ENCODE data around the gene IRAK1. TPM values are rescaled to one million over a fixed set of nuclear protein-coding genes. Genes with fewer than 3 reads are reported as not detected.
A peak's percentile ranks its signal among the peaks of the same experiment; 100 is the strongest.
"Not testable (repeated sequence)": the region's sequence is repeated elsewhere in the genome, so short reads cannot be mapped to it uniquely, and the experiment has no call there.

The IRAK1 gene
- total RNA-seq, 1 donor: 99.5 TPM

DNA sequence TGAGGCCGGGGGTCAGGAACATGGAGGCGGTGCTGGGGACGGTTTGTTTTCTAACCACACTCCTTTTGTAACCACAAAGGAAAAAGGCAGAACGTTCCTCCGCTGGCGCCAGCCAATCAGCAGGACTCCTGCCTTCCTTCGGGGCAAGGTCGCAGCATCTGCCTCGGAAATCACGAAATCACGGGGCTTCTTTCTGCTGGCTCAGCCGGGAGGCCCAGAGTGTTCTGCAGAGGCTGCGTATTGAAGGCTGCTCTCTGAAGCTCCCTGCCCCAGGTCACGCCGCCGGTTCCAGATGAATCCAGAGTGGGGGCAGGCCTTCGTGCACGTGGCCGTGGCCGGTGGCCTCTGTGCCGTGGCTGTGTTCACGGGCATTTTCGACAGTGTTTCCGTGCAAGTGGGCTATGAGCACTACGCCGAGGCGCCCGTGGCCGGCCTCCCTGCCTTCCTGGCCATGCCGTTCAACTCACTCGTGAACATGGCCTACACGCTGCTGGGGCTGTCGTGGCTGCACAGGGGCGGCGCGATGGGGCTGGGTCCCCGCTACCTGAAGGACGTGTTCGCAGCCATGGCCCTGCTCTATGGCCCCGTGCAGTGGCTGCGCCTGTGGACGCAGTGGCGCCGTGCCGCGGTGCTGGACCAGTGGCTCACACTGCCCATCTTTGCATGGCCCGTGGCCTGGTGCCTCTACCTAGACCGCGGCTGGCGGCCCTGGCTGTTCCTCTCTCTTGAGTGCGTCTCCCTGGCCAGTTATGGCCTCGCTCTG lies 37.8 kb downstream of the IRAK1 start:
- Histone ChIP-seq H3K9me3 (ENCODE audit: low read depth, low read length) (no peaks in the 10 kb centered on the region), H3K36me3 (ENCODE audit: insufficient read depth, low read length) (peaks cover 4% of the 10 kb centered on the region), H2AFZ (ENCODE audit: low read length) (no peak overlapping the region), H3K27me3 (ENCODE audit: insufficient read depth, low read length) (no peaks in the 10 kb centered on the region), H3K79me2 (ENCODE audit: insufficient read depth, low read length) (no peaks in the 10 kb centered on the region), H4K20me1 (ENCODE audit: insufficient read depth, low read length) (no peaks in the 10 kb centered on the region), H3K4me2 (ENCODE audit: insufficient read depth, low read length) (no peak overlapping the region), H3K4me1 (ENCODE audit: insufficient read depth, low read length) (no peaks in the 10 kb centered on the region), H3K4me3 (ENCODE audit: insufficient read depth, low read length) (no peak overlapping the region), H3K27ac (ENCODE audit: low read depth, low read length) (no peak overlapping the region)
- TF ChIP-seq, protein P1, sequence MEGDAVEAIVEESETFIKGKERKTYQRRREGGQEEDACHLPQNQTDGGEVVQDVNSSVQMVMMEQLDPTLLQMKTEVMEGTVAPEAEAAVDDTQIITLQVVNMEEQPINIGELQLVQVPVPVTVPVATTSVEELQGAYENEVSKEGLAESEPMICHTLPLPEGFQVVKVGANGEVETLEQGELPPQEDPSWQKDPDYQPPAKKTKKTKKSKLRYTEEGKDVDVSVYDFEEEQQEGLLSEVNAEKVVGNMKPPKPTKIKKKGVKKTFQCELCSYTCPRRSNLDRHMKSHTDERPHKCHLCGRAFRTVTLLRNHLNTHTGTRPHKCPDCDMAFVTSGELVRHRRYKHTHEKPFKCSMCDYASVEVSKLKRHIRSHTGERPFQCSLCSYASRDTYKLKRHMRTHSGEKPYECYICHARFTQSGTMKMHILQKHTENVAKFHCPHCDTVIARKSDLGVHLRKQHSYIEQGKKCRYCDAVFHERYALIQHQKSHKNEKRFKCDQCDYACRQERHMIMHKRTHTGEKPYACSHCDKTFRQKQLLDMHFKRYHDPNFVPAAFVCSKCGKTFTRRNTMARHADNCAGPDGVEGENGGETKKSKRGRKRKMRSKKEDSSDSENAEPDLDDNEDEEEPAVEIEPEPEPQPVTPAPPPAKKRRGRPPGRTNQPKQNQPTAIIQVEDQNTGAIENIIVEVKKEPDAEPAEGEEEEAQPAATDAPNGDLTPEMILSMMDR (IDR thresholded peaks at IDR 0.05; ENCODE audit: extremely low read depth, low read depth, low read length): no peak
- peak; percentile 46 for DNase-seq (ENCODE audit: insufficient read length, low spot score, missing footprints)

DNA sequence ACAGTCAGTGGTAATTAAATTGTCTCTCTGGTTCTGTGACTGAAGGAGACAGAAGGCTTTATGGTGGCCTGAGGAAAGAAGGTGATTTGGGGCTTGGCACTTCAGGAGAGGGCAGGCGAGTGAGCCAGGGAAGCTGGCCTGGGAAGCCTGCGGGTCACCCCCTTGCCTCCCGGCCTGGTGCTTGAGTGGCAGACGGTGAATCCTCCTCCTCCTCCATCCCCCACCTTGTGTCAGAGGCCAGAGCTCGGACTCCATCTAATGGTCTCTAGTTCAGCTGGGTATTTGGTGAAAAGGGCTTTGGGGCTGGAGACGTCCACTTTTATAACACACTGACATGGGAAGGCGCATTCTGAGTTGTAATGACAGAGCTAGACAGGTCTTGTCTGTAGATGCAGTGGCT lies 38.5 kb downstream of the IRAK1 start:
- no peaks in the 10 kb centered on the region for H3K4me1 ChIP-seq (ENCODE audit: insufficient read depth, low read length)
- H4K20me1 ChIP-seq (ENCODE audit: insufficient read depth, low read length): no peaks in the 10 kb centered on the region
- TF ChIP-seq, protein P1 (IDR thresholded peaks at IDR 0.05; ENCODE audit: extremely low read depth, low read depth, low read length): no peak
- no peak overlapping the region for H3K27ac ChIP-seq (ENCODE audit: low read depth, low read length)
- H3K36me3 ChIP-seq (ENCODE audit: insufficient read depth, low read length): peaks cover 4% of the 10 kb centered on the region
- no peaks in the 10 kb centered on the region for H3K9me3 ChIP-seq (ENCODE audit: low read depth, low read length)
- no peak overlapping the region for H3K4me2 ChIP-seq (ENCODE audit: insufficient read depth, low read length)
- no peak overlapping the region for H2AFZ ChIP-seq (ENCODE audit: low read length)
- no peaks in the 10 kb centered on the region for H3K27me3 ChIP-seq (ENCODE audit: insufficient read depth, low read length)
- H3K4me3 ChIP-seq (ENCODE audit: insufficient read depth, low read length): no peak overlapping the region
- peak; percentile 56 for DNase-seq (ENCODE audit: insufficient read length, low spot score, missing footprints)
- H3K79me2 ChIP-seq (ENCODE audit: insufficient read depth, low read length): peaks cover 2% of the 10 kb centered on the region

DNA sequence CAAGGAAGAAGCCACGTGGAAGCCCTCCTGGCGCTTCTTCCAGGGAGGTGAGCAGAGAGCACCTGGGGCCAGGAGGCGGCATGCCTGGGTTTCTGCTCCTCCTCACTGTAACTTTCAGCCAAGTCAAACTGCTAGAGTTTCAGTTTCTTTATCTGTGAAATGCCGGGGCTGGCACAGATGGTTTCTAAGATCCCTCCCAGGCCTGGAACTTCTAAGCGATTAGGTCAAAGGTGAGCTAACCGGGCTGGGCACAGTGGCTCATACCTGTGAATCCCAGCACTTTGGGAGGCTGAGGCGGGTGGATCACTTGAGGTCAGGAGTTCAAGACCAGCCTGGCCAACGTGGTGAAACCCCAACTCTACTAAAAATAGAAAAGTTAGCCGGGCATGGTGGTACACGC lies 39.3 kb downstream of the IRAK1 start:
- not testable (repeated sequence) for H3K4me3 ChIP-seq (ENCODE audit: insufficient read depth, low read length); H2AFZ ChIP-seq (ENCODE audit: low read length); H3K4me2 ChIP-seq (ENCODE audit: insufficient read depth, low read length); H3K4me1 ChIP-seq (ENCODE audit: insufficient read depth, low read length); H4K20me1 ChIP-seq (ENCODE audit: insufficient read depth, low read length); H3K9me3 ChIP-seq (ENCODE audit: low read depth, low read length); H3K79me2 ChIP-seq (ENCODE audit: insufficient read depth, low read length); H3K27me3 ChIP-seq (ENCODE audit: insufficient read depth, low read length); H3K36me3 ChIP-seq (ENCODE audit: insufficient read depth, low read length); H3K27ac ChIP-seq (ENCODE audit: low read depth, low read length); DNase-seq (ENCODE audit: insufficient read length, low spot score, missing footprints)

DNA sequence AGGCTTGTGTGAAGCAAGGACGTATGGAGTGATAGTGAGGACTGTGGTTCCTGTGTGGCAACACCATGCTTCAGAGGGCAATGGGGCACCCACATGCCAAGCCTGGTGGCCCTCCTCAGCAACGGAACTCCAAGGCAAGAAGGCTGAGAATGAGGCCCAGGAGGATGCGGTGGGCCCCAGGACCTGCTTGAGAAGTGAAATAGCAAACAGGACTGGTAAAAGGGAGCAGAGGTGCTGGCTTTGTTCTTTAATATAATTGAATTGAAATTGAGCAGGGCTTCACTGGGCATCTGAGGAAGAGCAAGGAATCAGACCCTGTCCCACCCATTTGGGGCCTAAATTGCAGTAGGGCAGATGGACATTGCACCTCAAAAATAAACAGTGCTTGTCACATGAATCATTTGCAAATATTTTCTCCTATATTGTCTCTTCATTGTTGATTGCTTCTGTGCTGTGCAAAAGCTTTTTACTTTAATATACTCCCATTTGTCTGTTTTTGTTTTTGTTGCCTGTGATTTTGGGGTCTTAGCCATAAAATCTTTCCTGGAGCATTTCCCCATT lies 44.9 kb downstream of the IRAK1 start:
- peaks cover 10% of the 10 kb centered on the region for H3K4me1 ChIP-seq (ENCODE audit: insufficient read depth, low read length)
- H3K4me2 ChIP-seq (ENCODE audit: insufficient read depth, low read length): no peak overlapping the region
- no peak overlapping the region for H2AFZ ChIP-seq (ENCODE audit: low read length)
- H3K4me3 ChIP-seq (ENCODE audit: insufficient read depth, low read length): no peak overlapping the region
- H3K27ac ChIP-seq (ENCODE audit: low read depth, low read length): no peak overlapping the region
- peaks cover 5% of the 10 kb centered on the region for H4K20me1 ChIP-seq (ENCODE audit: insufficient read depth, low read length)
- H3K27me3 ChIP-seq (ENCODE audit: insufficient read depth, low read length): no peaks in the 10 kb centered on the region
- peaks cover 25% of the 10 kb centered on the region for H3K79me2 ChIP-seq (ENCODE audit: insufficient read depth, low read length)
- no peaks in the 10 kb centered on the region for H3K9me3 ChIP-seq (ENCODE audit: low read depth, low read length)
- H3K36me3 ChIP-seq (ENCODE audit: insufficient read depth, low read length): no peaks in the 10 kb centered on the region
- peak; percentile 65 for DNase-seq (ENCODE audit: insufficient read length, low spot score, missing footprints)
- TF ChIP-seq, protein P1 (IDR thresholded peaks at IDR 0.05; ENCODE audit: extremely low read depth, low read depth, low read length): no peak
